ENCODE data around the gene PLOD2.
A peak's percentile ranks its signal among the peaks of the same experiment; 100 is the strongest.

The PLOD2 gene

DNA sequence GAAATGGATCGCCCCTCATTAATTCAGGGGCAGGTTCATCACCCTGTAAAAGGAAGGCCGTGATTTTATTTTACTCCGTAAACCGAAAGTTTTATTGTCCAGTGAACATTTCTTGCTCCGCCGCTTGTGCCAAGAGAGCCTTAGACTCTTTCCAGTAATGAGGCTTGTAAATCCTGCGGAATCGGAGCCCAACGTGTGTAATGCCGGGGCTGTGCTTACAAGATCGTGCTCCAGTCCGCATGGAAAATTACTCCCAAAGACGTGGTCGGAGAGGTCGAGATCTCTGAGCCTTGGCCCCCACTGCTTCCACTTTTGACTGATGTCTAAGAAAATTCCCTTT is 649 bp upstream of the PLOD2 start:
- H3K27me3 ChIP-seq (ENCODE audit: control insufficient read depth, insufficient read depth, low read length) = no peaks in the 10 kb centered on the region
- no peaks in the 10 kb centered on the region for H3K36me3 ChIP-seq (ENCODE audit: control insufficient read depth, insufficient read depth, low read length)
- H3K4me2 ChIP-seq (ENCODE audit: low read length) = peak overlapping the region; percentile 70
- TF ChIP-seq, protein P1, sequence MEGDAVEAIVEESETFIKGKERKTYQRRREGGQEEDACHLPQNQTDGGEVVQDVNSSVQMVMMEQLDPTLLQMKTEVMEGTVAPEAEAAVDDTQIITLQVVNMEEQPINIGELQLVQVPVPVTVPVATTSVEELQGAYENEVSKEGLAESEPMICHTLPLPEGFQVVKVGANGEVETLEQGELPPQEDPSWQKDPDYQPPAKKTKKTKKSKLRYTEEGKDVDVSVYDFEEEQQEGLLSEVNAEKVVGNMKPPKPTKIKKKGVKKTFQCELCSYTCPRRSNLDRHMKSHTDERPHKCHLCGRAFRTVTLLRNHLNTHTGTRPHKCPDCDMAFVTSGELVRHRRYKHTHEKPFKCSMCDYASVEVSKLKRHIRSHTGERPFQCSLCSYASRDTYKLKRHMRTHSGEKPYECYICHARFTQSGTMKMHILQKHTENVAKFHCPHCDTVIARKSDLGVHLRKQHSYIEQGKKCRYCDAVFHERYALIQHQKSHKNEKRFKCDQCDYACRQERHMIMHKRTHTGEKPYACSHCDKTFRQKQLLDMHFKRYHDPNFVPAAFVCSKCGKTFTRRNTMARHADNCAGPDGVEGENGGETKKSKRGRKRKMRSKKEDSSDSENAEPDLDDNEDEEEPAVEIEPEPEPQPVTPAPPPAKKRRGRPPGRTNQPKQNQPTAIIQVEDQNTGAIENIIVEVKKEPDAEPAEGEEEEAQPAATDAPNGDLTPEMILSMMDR (IDR thresholded peaks at IDR 0.05) = no peak
- peaks cover 5% of the 10 kb centered on the region for H3K79me2 ChIP-seq
- H3K9me3 ChIP-seq (ENCODE audit: control insufficient read depth, low read length) = no peaks in the 10 kb centered on the region
- H3K9ac ChIP-seq = peak overlapping the region; percentile 72
- peak overlapping the region; percentile 92 for H3K27ac ChIP-seq
- H3K4me1 ChIP-seq = peaks cover 11% of the 10 kb centered on the region
- peak overlapping the region; percentile 78 for H3K4me3 ChIP-seq (ENCODE audit: low read depth, low read length)
- H2AFZ ChIP-seq = peak overlapping the region; percentile 87

DNA sequence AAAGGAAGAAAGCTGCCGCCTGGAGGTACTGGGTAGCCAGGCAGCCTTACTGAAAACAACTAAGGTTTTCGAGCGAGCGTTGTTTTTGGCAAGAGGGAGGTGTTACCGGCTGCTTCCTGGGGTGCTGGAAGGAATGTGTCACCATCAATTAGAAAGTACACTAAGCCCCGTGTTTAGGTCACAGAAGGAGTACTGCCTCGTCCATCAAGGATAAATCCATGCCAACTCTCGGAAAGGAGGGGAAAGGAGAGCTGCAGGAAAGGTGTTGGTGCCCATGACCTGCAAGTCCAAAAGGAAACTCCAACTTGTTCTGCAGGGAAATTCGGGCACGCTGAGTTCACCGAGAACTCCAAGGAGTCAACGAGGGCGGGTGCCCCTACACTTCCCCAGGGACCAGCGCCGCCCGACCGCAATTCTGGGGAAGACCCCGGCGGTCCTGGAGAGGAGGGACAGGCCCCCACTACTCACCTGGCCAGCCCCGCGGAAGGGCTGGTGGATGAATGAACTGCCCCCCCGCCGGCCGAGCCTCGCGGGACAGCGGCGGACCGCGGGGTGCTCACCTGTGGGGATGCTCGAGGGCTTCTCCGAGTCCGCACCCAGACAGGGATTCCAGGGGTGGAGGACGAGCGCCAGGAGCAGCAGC is 542 bp downstream of the PLOD2 start:
- Histone ChIP-seq H3K9me3 (ENCODE audit: control insufficient read depth, low read length) (no peaks in the 10 kb centered on the region), H3K4me2 (ENCODE audit: low read length) (peak overlapping the region; percentile 70), H3K79me2 (peaks cover 7% of the 10 kb centered on the region), H3K36me3 (ENCODE audit: control insufficient read depth, insufficient read depth, low read length) (no peaks in the 10 kb centered on the region), H3K27ac (peak overlapping the region; percentile 92), H3K4me1 (peaks cover 18% of the 10 kb centered on the region), H3K4me3 (ENCODE audit: low read depth, low read length) (peak overlapping the region; percentile 78), H3K9ac (peak overlapping the region; percentile 40), H3K27me3 (ENCODE audit: control insufficient read depth, insufficient read depth, low read length) (no peaks in the 10 kb centered on the region), H2AFZ (peak overlapping the region; percentile 87)
- TF ChIP-seq, protein P1 (IDR thresholded peaks at IDR 0.05) = peak; percentile 66

DNA sequence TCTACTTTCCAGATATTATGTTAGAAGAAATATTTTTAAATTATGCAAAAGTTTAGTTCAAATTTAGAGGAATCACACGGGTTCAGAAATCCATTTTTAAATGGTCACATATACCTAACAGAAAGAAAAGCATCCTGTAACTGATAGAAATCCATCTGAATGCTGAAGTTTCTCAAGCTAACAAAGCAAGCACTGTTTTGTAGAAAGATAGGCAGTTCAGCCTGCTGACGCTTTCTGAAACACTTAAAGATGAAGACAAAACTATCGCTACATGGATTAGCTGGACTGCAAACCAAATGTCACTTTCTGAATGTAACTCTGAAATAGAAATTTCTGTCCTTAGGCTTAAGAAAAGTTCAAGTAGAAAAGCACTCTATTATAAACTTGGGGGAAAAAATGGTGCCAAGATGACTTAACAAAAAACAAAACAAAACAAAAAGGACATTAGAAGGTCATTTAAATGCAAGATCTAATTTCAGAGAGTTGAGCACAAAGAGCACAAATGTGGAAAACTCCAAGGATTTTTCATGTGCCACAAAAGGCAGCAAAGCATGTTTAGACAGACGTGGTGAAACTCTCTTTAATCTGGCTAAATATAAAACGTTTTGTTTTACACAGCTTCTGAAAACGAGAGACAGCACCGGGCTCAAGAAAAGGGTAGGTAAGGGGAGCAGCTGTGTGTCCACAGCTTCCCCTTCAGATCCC is 1.2 kb downstream of the PLOD2 start:
- Histone ChIP-seq H3K27ac (peak overlapping the region; percentile 92), H3K4me1 (peaks cover 18% of the 10 kb centered on the region), H3K9me3 (ENCODE audit: control insufficient read depth, low read length) (no peaks in the 10 kb centered on the region), H3K4me3 (ENCODE audit: low read depth, low read length) (peak overlapping the region; percentile 78), H2AFZ (peak overlapping the region; percentile 87), H3K79me2 (peaks cover 7% of the 10 kb centered on the region), H3K4me2 (ENCODE audit: low read length) (peak overlapping the region; percentile 70), H3K27me3 (ENCODE audit: control insufficient read depth, insufficient read depth, low read length) (no peaks in the 10 kb centered on the region), H3K9ac (peak overlapping the region; percentile 0), H3K36me3 (ENCODE audit: control insufficient read depth, insufficient read depth, low read length) (no peaks in the 10 kb centered on the region)
- TF ChIP-seq, protein P1 (IDR thresholded peaks at IDR 0.05) = no peak

DNA sequence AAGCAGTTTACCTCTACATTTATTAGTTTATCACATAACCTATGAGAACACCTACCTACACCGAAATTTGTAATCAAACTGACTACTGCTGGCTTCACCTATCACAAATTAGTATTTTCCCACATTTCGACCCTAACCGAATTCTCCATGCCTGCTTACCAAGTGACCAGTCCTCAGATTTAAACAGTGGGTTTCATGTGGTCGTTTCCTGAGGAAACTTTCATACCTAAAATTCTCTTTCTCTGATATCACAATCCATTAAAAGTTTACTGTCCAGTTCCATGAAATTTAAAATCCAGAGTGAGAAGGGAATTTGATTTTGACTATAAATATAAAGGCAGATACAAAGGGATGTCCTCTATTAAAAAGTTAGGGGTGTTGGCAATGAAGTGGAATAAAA is 1.9 kb downstream of the PLOD2 start:
- peak overlapping the region; percentile 78 for H3K4me3 ChIP-seq (ENCODE audit: low read depth, low read length)
- peak overlapping the region; percentile 0 for H3K9ac ChIP-seq

More for the DNA sequence above, 1.9 kb downstream of the PLOD2 start:
- Histone ChIP-seq H3K27me3 (ENCODE audit: control insufficient read depth, insufficient read depth, low read length) (no peaks in the 10 kb centered on the region), H3K27ac (peak overlapping the region; percentile 92), H3K79me2 (peaks cover 7% of the 10 kb centered on the region), H3K4me2 (ENCODE audit: low read length) (peak overlapping the region; percentile 70), H2AFZ (peak overlapping the region; percentile 87), H3K4me1 (peaks cover 18% of the 10 kb centered on the region), H3K9me3 (ENCODE audit: control insufficient read depth, low read length) (no peaks in the 10 kb centered on the region), H3K36me3 (ENCODE audit: control insufficient read depth, insufficient read depth, low read length) (no peaks in the 10 kb centered on the region)
- TF ChIP-seq, protein P1 (IDR thresholded peaks at IDR 0.05) = no peak

Measured in parathyroid adenoma (tissue), 2 donors.